SU-DHL-6 (cell line): ENCODE results near the gene PLEKHA7.

ENCODE experiments used
- H2AFZ ChIP-seq: fragments of 200-600 bp; sonication (generic); 2 replicates; pipeline ENCODE4 v1.6.1; 2014; ENCODE audit warnings: low read depth, mild to moderate bottlenecking, moderate library complexity, mixed read lengths, antibody characterized with exemption, low read length; ENCODE audit not compliant: severe bottlenecking
- H3F3A ChIP-seq: fragments of 200-600 bp; shearing (Covaris generic); 2 replicates; pipeline ENCODE4 v1.6.0; 2016; ENCODE audit warnings: antibody characterized with exemption, mild to moderate bottlenecking; ENCODE audit not compliant: insufficient read depth
- H3K27ac ChIP-seq: fragments of 200-600 bp; sonication (generic); 2 replicates; pipeline ENCODE4 v1.5.1; 2016; ENCODE audit warnings: low read depth, mild to moderate bottlenecking, low read length, moderate library complexity, mixed read lengths
- H3K27me3 ChIP-seq: fragments of 200-600 bp; sonication (generic), shearing (Covaris generic); 2 replicates; pipeline ENCODE4 v1.6.0; 2014; ENCODE audit warnings: mild to moderate bottlenecking, low read length
- H3K36me3 ChIP-seq: fragments of 200-600 bp; sonication (generic); 2 replicates; pipeline ENCODE4 v1.6.1; 2014; ENCODE audit warnings: mild to moderate bottlenecking, low read length, mixed read lengths
- H3K4me2 ChIP-seq: fragments of 300-600, 200-600 bp; shearing (Covaris generic), sonication (generic); 2 replicates; pipeline ENCODE4 v1.6.0; 2014; ENCODE audit warnings: low read length, low read depth, mild to moderate bottlenecking; ENCODE audit not compliant: poor library complexity, severe bottlenecking
- H3K4me3 ChIP-seq: fragments of 200-600 bp; sonication (generic); 2 replicates; pipeline ENCODE4 v1.5.1; 2014; ENCODE audit warnings: antibody characterized with exemption, low read length, mild to moderate bottlenecking, mixed read lengths; ENCODE audit not compliant: insufficient read depth, poor library complexity, severe bottlenecking
- H3K79me2 ChIP-seq: fragments of 200-600 bp; sonication (generic); 2 replicates; pipeline ENCODE4 v1.6.1; 2014; ENCODE audit warnings: mild to moderate bottlenecking, low read length, moderate library complexity; ENCODE audit not compliant: insufficient read depth
- H3K9ac ChIP-seq: fragments of 200-600 bp; sonication (generic); 2 replicates; pipeline ENCODE4 v1.7.0; 2014; ENCODE audit warnings: mild to moderate bottlenecking, low read length
- H3K9me2 ChIP-seq: fragments of 200-600 bp; sonication (generic); replicated peaks from 2 replicates; pipeline ENCODE4 v1.6.1; 2014; ENCODE audit warnings: low read length; ENCODE audit not compliant: insufficient read depth
- H3K9me3 ChIP-seq: fragments of 200-600 bp; sonication (generic); 2 replicates; pipeline ENCODE4 v1.6.1; 2014; ENCODE audit warnings: low read length, mixed read lengths; ENCODE audit not compliant: insufficient read depth
- H4K20me1 ChIP-seq: fragments of 200-600 bp; sonication (generic); 2 replicates; pipeline ENCODE4 v1.6.1; 2014; ENCODE audit warnings: low read depth, mild to moderate bottlenecking, antibody characterized with exemption, low read length, moderate library complexity, mixed read lengths
- CTCF ChIP-seq: fragments of 200-600 bp; sonication (generic); IDR thresholded peaks from one replicate; pipeline ENCODE4 v1.5.1; 2017; ENCODE audit warnings: antibody characterized with exemption, mild to moderate bottlenecking, low read length, moderate library complexity; ENCODE audit not compliant: insufficient read depth, poor library complexity, severe bottlenecking
- EZH2phosphoT487 ChIP-seq: fragments of 200-600 bp; sonication (generic), shearing (Covaris generic); conservative IDR thresholded peaks from 2 replicates; pipeline ENCODE4 v1.6.1; 2018; ENCODE audit warnings: mild to moderate bottlenecking, antibody characterized with exemption, low read length, moderate library complexity, mixed read lengths

PLEKHA7 gene

DNA sequence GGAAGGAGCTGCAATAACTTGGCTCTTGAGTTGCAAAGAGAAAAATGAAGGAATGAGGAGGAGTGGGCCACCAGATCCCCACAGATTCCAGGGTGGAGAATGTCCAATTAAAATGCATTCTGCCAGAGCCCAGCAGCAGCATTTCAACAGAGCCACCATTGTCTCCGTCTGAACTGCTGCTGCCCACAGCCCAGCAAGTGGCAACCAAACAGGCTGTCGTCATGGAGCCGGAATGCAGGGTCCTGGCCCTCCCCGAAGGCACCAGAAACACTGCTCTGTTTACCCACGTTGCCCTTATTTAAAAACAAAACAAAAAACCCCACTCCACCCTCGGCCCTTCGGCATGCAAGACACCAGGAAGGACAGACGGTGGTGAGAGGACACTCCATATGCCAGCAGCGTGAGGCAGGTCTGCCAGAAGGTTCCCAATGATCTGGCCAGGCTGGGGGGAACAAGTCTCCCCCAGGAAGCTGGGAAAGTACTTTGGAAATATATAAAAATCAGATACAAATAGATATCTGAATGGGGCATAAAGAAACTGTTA, 32.5 kb downstream of the PLEKHA7 start:
- no peak overlapping the region for H3K4me3 ChIP-seq
- no peaks in the 10 kb centered on the region for H3K36me3 ChIP-seq
- no peak for TF ChIP-seq EZH2phosphoT487
- H4K20me1 ChIP-seq, result no peaks in the 10 kb centered on the region
- H2AFZ ChIP-seq, result no peak overlapping the region
- H3K9ac ChIP-seq, result no peak overlapping the region
- H3K9me2 ChIP-seq, result no peaks in the 10 kb centered on the region
- H3K9me3 ChIP-seq, result no peaks in the 10 kb centered on the region
- no peak overlapping the region for H3K27ac ChIP-seq
- H3K27me3 ChIP-seq, result no peaks in the 10 kb centered on the region
- H3K79me2 ChIP-seq, result no peaks in the 10 kb centered on the region
- H3F3A ChIP-seq, result no peaks in the 10 kb centered on the region
- H3K4me2 ChIP-seq, result no peak overlapping the region

DNA sequence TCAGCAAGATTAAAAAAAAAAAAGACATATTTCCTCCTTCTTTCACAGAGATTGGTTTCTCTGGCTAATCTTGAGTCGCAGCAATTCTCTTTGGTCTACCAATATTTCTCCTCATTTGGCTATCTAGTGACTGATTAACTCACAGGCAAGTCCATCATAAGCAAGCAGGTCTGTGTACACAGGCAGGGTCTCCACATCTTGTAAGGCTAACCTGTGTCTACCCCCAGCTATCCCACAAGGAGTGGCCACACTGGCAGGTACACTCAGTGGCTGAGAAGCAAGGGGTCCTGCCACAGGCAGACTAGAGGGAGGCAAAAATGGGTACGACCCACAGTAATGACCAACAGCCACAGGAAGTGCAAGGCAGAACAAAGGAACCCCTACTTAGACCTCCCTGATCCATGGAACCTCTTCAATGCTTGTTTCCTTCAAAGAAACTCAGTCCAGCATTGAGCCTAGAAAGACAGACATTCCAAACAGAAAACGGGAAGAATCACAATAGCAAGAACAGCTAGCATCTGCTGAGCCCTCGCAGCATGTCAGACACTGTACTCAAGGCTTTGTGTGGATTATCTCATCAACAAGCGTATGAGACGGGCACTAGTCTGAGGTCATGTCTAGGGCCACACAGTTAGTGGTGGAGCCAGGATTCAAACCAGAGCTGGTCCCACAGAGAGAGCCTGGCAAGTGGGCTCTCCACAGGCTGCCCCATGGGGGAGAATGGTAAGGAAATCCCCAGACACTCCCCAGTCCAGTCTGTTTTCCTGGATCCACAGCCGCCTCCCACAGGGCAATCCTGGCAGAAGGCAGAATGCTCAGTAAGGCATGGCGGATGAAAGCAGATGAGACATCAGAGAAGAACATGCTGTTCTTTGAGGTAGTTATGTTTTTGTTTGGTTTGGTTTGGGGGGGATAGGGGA, 34.3 kb downstream of the PLEKHA7 start:
- no peaks in the 10 kb centered on the region for H3F3A ChIP-seq
- no peak overlapping the region for H3K27ac ChIP-seq
- H3K9me2 ChIP-seq, result no peaks in the 10 kb centered on the region
- no peaks in the 10 kb centered on the region for H3K27me3 ChIP-seq
- H3K4me3 ChIP-seq, result no peak overlapping the region
- H3K79me2 ChIP-seq, result no peaks in the 10 kb centered on the region
- TF ChIP-seq CTCF, result no peak
- TF ChIP-seq EZH2phosphoT487, result no peak
- no peaks in the 10 kb centered on the region for H4K20me1 ChIP-seq
- H3K36me3 ChIP-seq, result no peaks in the 10 kb centered on the region
- no peak overlapping the region for H3K4me2 ChIP-seq
- H3K9me3 ChIP-seq, result no peaks in the 10 kb centered on the region
- no peak overlapping the region for H2AFZ ChIP-seq
- no peak overlapping the region for H3K9ac ChIP-seq

DNA sequence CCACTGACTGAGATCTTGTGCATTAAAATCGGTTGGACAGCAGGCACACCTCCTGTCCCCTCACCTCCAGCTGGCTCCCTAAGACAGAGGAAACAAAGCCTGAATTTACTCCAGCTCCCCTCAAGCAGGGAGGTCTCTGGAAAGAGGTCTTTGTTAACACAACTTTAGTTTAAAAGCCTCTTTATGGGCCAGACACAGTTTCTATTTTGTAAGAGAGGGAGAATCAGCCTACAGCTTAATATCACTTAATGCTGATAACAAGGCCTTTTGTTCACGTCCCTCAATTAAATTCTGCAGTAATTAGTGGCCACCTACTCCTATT, 36.3 kb downstream of the PLEKHA7 start:
- Histone ChIP-seq H3K9me2 (no peaks in the 10 kb centered on the region), H4K20me1 (no peaks in the 10 kb centered on the region), H3K4me2 (no peak overlapping the region), H3F3A (no peaks in the 10 kb centered on the region), H3K9ac (no peak overlapping the region), H3K27ac (no peak overlapping the region), H3K79me2 (no peaks in the 10 kb centered on the region), H3K9me3 (no peaks in the 10 kb centered on the region), H3K4me3 (no peak overlapping the region), H3K27me3 (no peaks in the 10 kb centered on the region), H2AFZ (no peak overlapping the region), H3K36me3 (no peaks in the 10 kb centered on the region)
- TF ChIP-seq EZH2phosphoT487 (no peak), CTCF (no peak)
